ENCODE data around the gene RENBP.

RENBP gene

GRCh38 chrX:153908219-153908860, 36.1 kb downstream of the RENBP start:
- ChIA-PET CTCF (interaction anchor here (1.7 to 1.8 kb wide), 2 partner anchors 17 to 38 kb away, joined by 4 read pairs; no protein-coding TSS in a partner anchor), POLR2A (no interaction called here)
- WGBS (ENCODE audit: insufficient coverage), result 91% methylated on average over 15 of the region's 23 CpGs
- no peak for DNase-seq
- H3K4me3 ChIP-seq (ENCODE audit: control insufficient read depth in 1 of 7, extremely low read depth in 1 of 7, insufficient read depth in 4 of 7, low read depth in 2 of 7, low read length in 6 of 7), result no peak overlapping the region
- H3K36me3 ChIP-seq (ENCODE audit: control insufficient read depth in 4 of 4, insufficient read depth in 4 of 4, low read length in 3 of 4), result peaks cover 0 to 44% (median 26%) of the 10 kb centered on the region in 4 experiments
- H3K27me3 ChIP-seq (replicated peaks in 2 of 5; ENCODE audit: control insufficient read depth in 4 of 5, insufficient read depth in 5 of 5, low read length in 4 of 5), result peaks cover 0 to 13% (median 0%) of the 10 kb centered on the region in 5 experiments
- H3K4me1 ChIP-seq (ENCODE audit: control extremely low read depth in 1 of 4, control insufficient read depth in 4 of 4, insufficient read depth in 4 of 4, low read length in 3 of 4), result peaks cover 0 to 22% (median 18%) of the 10 kb centered on the region in 4 experiments
- no peak overlapping the region for H3K27ac ChIP-seq (ENCODE audit: insufficient read depth in 1 of 2, low read depth in 1 of 2, low read length in 2 of 2, poor library complexity in 1 of 2, severe bottlenecking in 2 of 2)
- no peaks in the 10 kb centered on the region for H3K9me3 ChIP-seq (ENCODE audit: control extremely low read depth in 1 of 5, control insufficient read depth in 4 of 5, insufficient read depth in 2 of 5, low read depth in 1 of 5, low read length in 4 of 5)

GRCh38 chrX:153907456-153907855, 37.0 kb downstream of the RENBP start:
- no peak for DNase-seq
- ChIA-PET CTCF (interaction anchor here (1.3 to 2.6 kb wide), 5 partner anchors 10 to 61 kb away, joined by 4 to 11 read pairs (median 5); no protein-coding TSS in a partner anchor), POLR2A (no interaction called here)
- H3K27me3 ChIP-seq (replicated peaks in 2 of 5; ENCODE audit: control insufficient read depth in 4 of 5, insufficient read depth in 5 of 5, low read length in 4 of 5), result peaks cover 0 to 13% (median 0%) of the 10 kb centered on the region in 5 experiments
- no peak overlapping the region for H3K27ac ChIP-seq (ENCODE audit: insufficient read depth in 1 of 2, low read depth in 1 of 2, low read length in 2 of 2, poor library complexity in 1 of 2, severe bottlenecking in 2 of 2)
- peaks cover 0 to 28% (median 25%) of the 10 kb centered on the region in 4 experiments for H3K4me1 ChIP-seq (ENCODE audit: control extremely low read depth in 1 of 4, control insufficient read depth in 4 of 4, insufficient read depth in 4 of 4, low read length in 3 of 4)
- no peaks in the 10 kb centered on the region for H3K9me3 ChIP-seq (ENCODE audit: control extremely low read depth in 1 of 5, control insufficient read depth in 4 of 5, insufficient read depth in 2 of 5, low read depth in 1 of 5, low read length in 4 of 5)
- H3K4me3 ChIP-seq (ENCODE audit: control insufficient read depth in 1 of 7, extremely low read depth in 1 of 7, insufficient read depth in 4 of 7, low read depth in 2 of 7, low read length in 6 of 7), result no peak overlapping the region
- peaks cover 0 to 36% (median 22%) of the 10 kb centered on the region in 4 experiments for H3K36me3 ChIP-seq (ENCODE audit: control insufficient read depth in 4 of 4, insufficient read depth in 4 of 4, low read length in 3 of 4)
- WGBS (ENCODE audit: insufficient coverage), result 81% methylated on average over 6 of the region's 12 CpGs

- H3K36me3 ChIP-seq (ENCODE audit: control insufficient read depth in 4 of 4, insufficient read depth in 4 of 4, low read length in 3 of 4), result peaks cover 0 to 31% (median 18%) of the 10 kb centered on the region in 4 experiments
- ChIA-PET POLR2A (no interaction called here), CTCF (interaction anchor here (1.2 to 2.6 kb wide), 8 partner anchors 11 to 140 kb away, joined by 3 to 11 read pairs (median 5); partner anchors contain the start of gene ARHGAP4)
- peaks cover 0 to 15% (median 0%) of the 10 kb centered on the region in 5 experiments for H3K27me3 ChIP-seq (replicated peaks in 2 of 5; ENCODE audit: control insufficient read depth in 4 of 5, insufficient read depth in 5 of 5, low read length in 4 of 5)
- H3K27ac ChIP-seq (ENCODE audit: insufficient read depth in 1 of 2, low read depth in 1 of 2, low read length in 2 of 2, poor library complexity in 1 of 2, severe bottlenecking in 2 of 2), result no peak overlapping the region
- no peak for DNase-seq
- no peaks in the 10 kb centered on the region for H3K9me3 ChIP-seq (ENCODE audit: control extremely low read depth in 1 of 5, control insufficient read depth in 4 of 5, insufficient read depth in 2 of 5, low read depth in 1 of 5, low read length in 4 of 5)
- no peak overlapping the region for H3K4me3 ChIP-seq (ENCODE audit: control insufficient read depth in 1 of 7, extremely low read depth in 1 of 7, insufficient read depth in 4 of 7, low read depth in 2 of 7, low read length in 6 of 7)
- peaks cover 0 to 39% (median 37%) of the 10 kb centered on the region in 4 experiments for H3K4me1 ChIP-seq (ENCODE audit: control extremely low read depth in 1 of 4, control insufficient read depth in 4 of 4, insufficient read depth in 4 of 4, low read length in 3 of 4)
- WGBS (ENCODE audit: insufficient coverage), result 89% methylated on average over 18 of the region's 27 CpGs
These were observed 38.1 kb downstream of the RENBP start for GRCh38 chrX:153906126-153906917.

- Histone ChIP-seq H3K36me3 (ENCODE audit: control insufficient read depth in 4 of 4, insufficient read depth in 4 of 4, low read length in 3 of 4) (peaks cover 0 to 30% (median 16%) of the 10 kb centered on the region in 4 experiments), H3K4me3 (ENCODE audit: control insufficient read depth in 1 of 7, extremely low read depth in 1 of 7, insufficient read depth in 4 of 7, low read depth in 2 of 7, low read length in 6 of 7) (no peak overlapping the region), H3K27me3 (replicated peaks in 2 of 5; ENCODE audit: control insufficient read depth in 4 of 5, insufficient read depth in 5 of 5, low read length in 4 of 5) (peaks cover 0 to 15% (median 0%) of the 10 kb centered on the region in 5 experiments), H3K9me3 (ENCODE audit: control extremely low read depth in 1 of 5, control insufficient read depth in 4 of 5, insufficient read depth in 2 of 5, low read depth in 1 of 5, low read length in 4 of 5) (no peaks in the 10 kb centered on the region), H3K27ac (ENCODE audit: insufficient read depth in 1 of 2, low read depth in 1 of 2, low read length in 2 of 2, poor library complexity in 1 of 2, severe bottlenecking in 2 of 2) (no peak overlapping the region), H3K4me1 (ENCODE audit: control extremely low read depth in 1 of 4, control insufficient read depth in 4 of 4, insufficient read depth in 4 of 4, low read length in 3 of 4) (peaks cover under 1 to 46% (median 42%) of the 10 kb centered on the region in 4 experiments)
- ChIA-PET CTCF (interaction anchor here (1.4 to 2.6 kb wide), 4 partner anchors 18 to 63 kb away, joined by 4 to 11 read pairs (median 5); partner anchors contain the start of gene ARHGAP4), POLR2A (no interaction called here)
- WGBS (ENCODE audit: insufficient coverage), result 93% methylated on average over 31 of the region's 32 CpGs
- DNase-seq, result no peak
These were observed 38.9 kb downstream of the RENBP start for GRCh38 chrX:153905481-153906095.

- H3K4me1 ChIP-seq (ENCODE audit: control extremely low read depth in 1 of 4, control insufficient read depth in 4 of 4, insufficient read depth in 4 of 4, low read length in 3 of 4), result peaks cover 5 to 48% (median 44%) of the 10 kb centered on the region in 4 experiments
- peaks cover 0 to 15% (median 0%) of the 10 kb centered on the region in 5 experiments for H3K27me3 ChIP-seq (replicated peaks in 2 of 5; ENCODE audit: control insufficient read depth in 4 of 5, insufficient read depth in 5 of 5, low read length in 4 of 5)
- ChIA-PET CTCF (interaction anchor here (1.9 kb wide), 1 partner anchor 45 kb away, joined by 4 read pairs; no protein-coding TSS in a partner anchor), POLR2A (no interaction called here)
- WGBS (ENCODE audit: insufficient coverage), result 65% methylated on average over 15 of the region's 26 CpGs
- no peaks in the 10 kb centered on the region for H3K9me3 ChIP-seq (ENCODE audit: control extremely low read depth in 1 of 5, control insufficient read depth in 4 of 5, insufficient read depth in 2 of 5, low read depth in 1 of 5, low read length in 4 of 5)
- H3K4me3 ChIP-seq (ENCODE audit: control insufficient read depth in 1 of 7, extremely low read depth in 1 of 7, insufficient read depth in 4 of 7, low read depth in 2 of 7, low read length in 6 of 7), result peak within 1 kb of the TSS in 1 of 7 experiments; percentile 38
- DNase-seq, result no peak
- H3K36me3 ChIP-seq (ENCODE audit: control insufficient read depth in 4 of 4, insufficient read depth in 4 of 4, low read length in 3 of 4), result peaks cover 0 to 19% (median 9%) of the 10 kb centered on the region in 4 experiments
- no peak within 1 kb of the TSS for H3K27ac ChIP-seq (ENCODE audit: insufficient read depth in 1 of 2, low read depth in 1 of 2, low read length in 2 of 2, poor library complexity in 1 of 2, severe bottlenecking in 2 of 2)
These were observed 40.2 kb downstream of the RENBP start, which contains the start of gene AVPR2 for GRCh38 chrX:153903991-153904957. TSS of gene AVPR2 (plus strand) at chrX:153904673. CDS start at chrX:153905146, 473 bp downstream.
